GM12878 (cell line): Measurements from ENCODE around the gene COA1. TPM values are rescaled to one million over a fixed set of nuclear protein-coding genes. Genes with fewer than 3 reads are reported as not detected.

Experiments
- CBX3 ChIP-seq: fragments of 200-600 bp; sonication (generic); IDR thresholded peaks from 2 replicates; pipeline ENCODE4 v1.6.1; 2016; ENCODE audit warnings: low read depth, borderline replicate concordance
- CREM ChIP-seq: IDR thresholded peaks from 2 replicates; pipeline ENCODE4 v1.6.1; 2014; ENCODE audit warnings: antibody characterized with exemption, low read depth
- EGR1 ChIP-seq, 2 experiments: IDR thresholded peaks; 1 replicate in 1 of 2; 2 replicates in 1 of 2; pipeline ENCODE4 v1.6.1; 2011 to 2012; ENCODE audit warnings: low read depth in 2 of 2, low read length in 2 of 2, borderline replicate concordance in 1 of 2, mild to moderate bottlenecking in 1 of 2, moderate library complexity in 1 of 2
- FOS ChIP-seq: IDR thresholded peaks from 3 replicates; pipeline ENCODE4 v1.6.1; 2011; ENCODE audit warnings: borderline replicate concordance; ENCODE audit not compliant: insufficient read length; ENCODE audit errors: extremely low read depth
- FOXM1 ChIP-seq: IDR thresholded peaks from 2 replicates; pipeline ENCODE4 v1.6.1; 2012; ENCODE audit warnings: low read depth, mild to moderate bottlenecking, inconsistent platforms, low read length, moderate library complexity
- IKZF1 ChIP-seq: fragments of 450-650 bp; conservative IDR thresholded peaks from 2 replicates; pipeline ENCODE4 v1.6.1; 2017; ENCODE audit warnings: antibody characterized with exemption, mild to moderate bottlenecking
- KDM1A ChIP-seq: fragments of 200-600 bp; sonication (generic); IDR thresholded peaks from 2 replicates; pipeline ENCODE4 v1.6.1; 2016; ENCODE audit warnings: borderline replicate concordance
- MEF2B ChIP-seq: fragments of 450-650 bp; IDR thresholded peaks from 2 replicates; pipeline ENCODE4 v1.6.1; 2018; ENCODE audit warnings: mild to moderate bottlenecking, moderate library complexity; ENCODE audit not compliant: partially characterized antibody, poor library complexity, severe bottlenecking
- NFIC ChIP-seq: IDR thresholded peaks from 2 replicates; pipeline ENCODE4 v1.6.1; 2012; ENCODE audit warnings: low read depth, mild to moderate bottlenecking, inconsistent platforms, low read length, moderate library complexity
- POLR2AphosphoS5 ChIP-seq: IDR thresholded peaks from 2 replicates; pipeline ENCODE4 v1.6.1; 2011; ENCODE audit warnings: mild to moderate bottlenecking, low read length, inconsistent platforms
- POU2F2 ChIP-seq: IDR thresholded peaks from 3 replicates; pipeline ENCODE4 v1.6.1; 2011; ENCODE audit warnings: low read depth, mild to moderate bottlenecking, low read length, borderline replicate concordance
- STAT3 ChIP-seq: IDR thresholded peaks from 2 replicates; pipeline ENCODE4 v1.6.1; 2011; ENCODE audit warnings: low read depth, low read length, improper control_type of control experiment
- TCF12 ChIP-seq: IDR thresholded peaks from 2 replicates; pipeline ENCODE4 v1.6.1; 2011; ENCODE audit warnings: low read depth, mild to moderate bottlenecking, low read length
- TCF3 ChIP-seq: IDR thresholded peaks from 2 replicates; pipeline ENCODE4 v1.6.1; 2012; ENCODE audit warnings: low read depth, mild to moderate bottlenecking, low read length, borderline replicate concordance; ENCODE audit not compliant: insufficient read depth
- USF1 ChIP-seq: IDR thresholded peaks from 2 replicates; pipeline ENCODE4 v1.6.1; 2011; ENCODE audit warnings: borderline replicate concordance, low read depth, mild to moderate bottlenecking, moderate library complexity, mixed read lengths, low read length; ENCODE audit not compliant: insufficient read depth; ENCODE audit errors: extremely low read length
- ZNF274 ChIP-seq: IDR thresholded peaks from one replicate; pipeline ENCODE4 v1.8.0; 2011; ENCODE audit not compliant: insufficient read length, insufficient read depth
- polyA plus RNA-seq, 11 experiments: library from polyadenylated mRNA; depleted of rRNA in 4 of 11; unstranded in 6 of 11; stranded (reverse) in 5 of 11; fragments of >200 nt; fragmentation: Nextera tagmentation in 4 of 11; fragmentation: Illumina TruSeq in 1 of 11; extraction: Ambion mirVana in 4 of 11; extraction: Trizol in 1 of 11; gene quantifications; 1 replicate in 1 of 11; 2 replicates in 10 of 11; pipeline versions ENCODE4 v1.2.1 to v1.2.3, GENCODE V29; 2011 to 2016; ENCODE audit warnings: inconsistent platforms in 2 of 11, missing spikeins in 2 of 11, low read depth in 1 of 11
- total RNA-seq, 4 experiments: library from RNA; depleted of rRNA in 3 of 4; stranded (reverse); fragments of >200 nt in 3 of 4; fragmentation: Illumina TruSeq in 1 of 4; extraction: Trizol in 1 of 4; gene quantifications; 2 replicates each; pipeline versions ENCODE4 v1.2.1 to v1.2.3, GENCODE V29; 2013 to 2021
- TF ChIP-seq, protein P1 (sequence below): fragments of 150-350 bp; IDR thresholded peaks from 2 replicates; pipeline ENCODE4 v1.6.1; 2016; ENCODE audit warnings: low read depth, low read length

Gene COA1
- total and polyA plus RNA-seq, 10 of the 15 experiments (the other 5 are each of a cell fraction or from before 2014, with no cell fraction given): 83.1 to 258 (median 111) TPM

DNA sequence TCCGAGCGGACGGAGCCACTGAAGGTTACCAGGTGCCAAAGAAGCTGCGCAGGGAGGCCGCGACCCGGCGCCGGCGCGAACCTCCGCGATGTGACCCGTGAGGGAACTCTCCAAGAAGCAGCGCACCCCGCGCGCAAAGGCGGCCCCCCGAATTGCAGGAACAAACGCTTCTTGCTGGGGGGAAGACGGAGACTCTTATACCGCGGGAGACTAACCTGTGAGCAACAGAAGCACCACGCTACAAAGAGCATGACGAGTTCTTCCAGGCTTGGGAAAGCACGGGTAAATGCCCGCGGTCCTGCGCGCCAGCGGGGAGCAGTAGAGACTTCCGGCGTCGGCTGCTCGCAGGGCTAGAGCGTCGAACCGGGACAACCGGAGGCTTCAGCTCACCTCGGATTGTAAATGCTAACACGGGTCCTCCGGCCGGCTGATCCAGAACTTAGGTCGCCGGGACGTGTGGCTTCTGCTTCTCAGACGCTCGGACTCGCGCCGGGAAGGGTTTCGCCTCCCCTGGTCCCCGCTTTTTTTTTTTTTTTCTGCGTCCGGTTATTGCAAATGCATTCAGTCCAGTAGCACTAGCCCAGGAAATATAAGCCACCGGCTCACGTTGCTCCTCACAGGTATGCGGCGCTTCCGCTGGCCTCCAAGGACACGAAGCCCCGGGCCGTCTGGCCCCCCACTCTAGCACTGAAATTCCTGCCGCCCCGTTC lies at the start of gene COA1 (continued):
- TF ChIP-seq, protein P1, sequence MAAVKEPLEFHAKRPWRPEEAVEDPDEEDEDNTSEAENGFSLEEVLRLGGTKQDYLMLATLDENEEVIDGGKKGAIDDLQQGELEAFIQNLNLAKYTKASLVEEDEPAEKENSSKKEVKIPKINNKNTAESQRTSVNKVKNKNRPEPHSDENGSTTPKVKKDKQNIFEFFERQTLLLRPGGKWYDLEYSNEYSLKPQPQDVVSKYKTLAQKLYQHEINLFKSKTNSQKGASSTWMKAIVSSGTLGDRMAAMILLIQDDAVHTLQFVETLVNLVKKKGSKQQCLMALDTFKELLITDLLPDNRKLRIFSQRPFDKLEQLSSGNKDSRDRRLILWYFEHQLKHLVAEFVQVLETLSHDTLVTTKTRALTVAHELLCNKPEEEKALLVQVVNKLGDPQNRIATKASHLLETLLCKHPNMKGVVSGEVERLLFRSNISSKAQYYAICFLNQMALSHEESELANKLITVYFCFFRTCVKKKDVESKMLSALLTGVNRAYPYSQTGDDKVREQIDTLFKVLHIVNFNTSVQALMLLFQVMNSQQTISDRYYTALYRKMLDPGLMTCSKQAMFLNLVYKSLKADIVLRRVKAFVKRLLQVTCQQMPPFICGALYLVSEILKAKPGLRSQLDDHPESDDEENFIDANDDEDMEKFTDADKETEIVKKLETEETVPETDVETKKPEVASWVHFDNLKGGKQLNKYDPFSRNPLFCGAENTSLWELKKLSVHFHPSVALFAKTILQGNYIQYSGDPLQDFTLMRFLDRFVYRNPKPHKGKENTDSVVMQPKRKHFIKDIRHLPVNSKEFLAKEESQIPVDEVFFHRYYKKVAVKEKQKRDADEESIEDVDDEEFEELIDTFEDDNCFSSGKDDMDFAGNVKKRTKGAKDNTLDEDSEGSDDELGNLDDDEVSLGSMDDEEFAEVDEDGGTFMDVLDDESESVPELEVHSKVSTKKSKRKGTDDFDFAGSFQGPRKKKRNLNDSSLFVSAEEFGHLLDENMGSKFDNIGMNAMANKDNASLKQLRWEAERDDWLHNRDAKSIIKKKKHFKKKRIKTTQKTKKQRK: no peak
- TF ChIP-seq USF1 (no peak), FOS (no peak), POLR2AphosphoS5 (peak; percentile 95), EGR1 (IDR thresholded peaks at IDR 0.05; ENCODE audit: borderline replicate concordance in 1 of 2, low read depth in 2 of 2, low read length in 2 of 2) (peak; percentile 9 to 50; a peak in 2 of 3 replicates), KDM1A (no peak), FOXM1 (0 out of 2 replicates have a peak, but pooled peaks have one; percentile 12), STAT3 (no peak), TCF3 (no peak; the same call in 1 of the 2 replicates), IKZF1 (peak; percentile 88), POU2F2 (peak; percentile 60; the same call in 2 of the 3 replicates), NFIC (peak; percentile 14; the same call in 1 of the 2 replicates), MEF2B (no peak), CREM (peak; percentile 66; the same call in 1 of the 2 replicates), ZNF274 (no peak), TCF12 (0 out of 2 replicates have a peak, but pooled peaks have one; percentile 15), CBX3 (no peak)
